Activated CD4-positive, alpha-beta memory T cell treated with anti-CD3 and anti-CD28 coated beads for 36 hours (primary cell): ENCODE measurements around the gene ACMSD. TPM values are rescaled to one million over a fixed set of nuclear protein-coding genes. Genes with fewer than 3 reads are reported as not detected.

ENCODE experiments used
- CTCF ChIA-PET: fragments of 350-600 bp; sonication (Branson Sonifier 250); formaldehyde crosslinking; loops from one replicate; lab custom pipeline; 2021; ENCODE audit warnings: antibody characterized with exemption, inconsistent platforms; lab: Charles Lee
- POLR2A ChIA-PET: fragments of 350-600 bp; sonication (Branson Sonifier 250); formaldehyde crosslinking; loops from one replicate; lab custom pipeline; 2021; ENCODE audit warnings: antibody characterized with exemption; lab: Charles Lee
- DNase-seq: peaks from one replicate; pipeline ENCODE4 v3.0.0-alpha.2; 2020
- H3K27ac Mint-ChIP-seq: one replicate; pipeline ENCODE4 v1.8.0; 2021; ENCODE audit warnings: mixed read lengths
- H3K27me3 Mint-ChIP-seq: one replicate; pipeline ENCODE4 v1.8.0; 2021; ENCODE audit warnings: mixed read lengths
- H3K36me3 Mint-ChIP-seq: one replicate; pipeline ENCODE4 v1.8.0; 2021; ENCODE audit warnings: mixed read lengths
- H3K4me1 Mint-ChIP-seq: one replicate; pipeline ENCODE4 v1.8.0; 2021; ENCODE audit warnings: low read depth, mixed read lengths
- H3K4me3 Mint-ChIP-seq: one replicate; pipeline ENCODE4 v1.8.0; 2021; ENCODE audit warnings: mild to moderate bottlenecking, mixed read lengths
- H3K9me3 Mint-ChIP-seq: one replicate; pipeline ENCODE4 v1.8.0; 2021; ENCODE audit warnings: mixed read lengths
- intact Hi-C: fragments of 100-400 bp; cut with micrococcal nuclease; formaldehyde crosslinking; loops from one replicate; pipeline ENCODE4 v1.15.1; 2023
- microRNA-seq: library from miRNA; unstranded; fragments of <30 nt; microRNA quantifications from one replicate; pipeline ENCODE4 v1.2.0, GENCODE V29; 2022; ENCODE audit warnings: borderline number of aligned reads, borderline microRNAs expressed, borderline replicate concordance
- total RNA-seq, 2 experiments: library from RNA; stranded (reverse); gene quantifications; one replicate each; pipeline ENCODE4 v1.2.3, GENCODE V29; 2021

Gene ACMSD
- total RNA-seq, 2 experiments from 2014 or later: not detected

GRCh38 chr2:134933732-134934131 lies 95.3 kb downstream of the ACMSD start:
- CTCF ChIA-PET: no interaction called here
- H3K9me3 Mint-ChIP-seq: no peaks in the 10 kb centered on the region
- POLR2A ChIA-PET: no interaction called here
- no peak overlapping the region for H3K4me3 Mint-ChIP-seq
- intact Hi-C loops: no loop called here
- H3K36me3 Mint-ChIP-seq: peaks cover 16% of the 10 kb centered on the region
- no peak for DNase-seq
- peaks cover 51% of the 10 kb centered on the region for H3K4me1 Mint-ChIP-seq
- H3K27ac Mint-ChIP-seq: no peak overlapping the region
- no peaks in the 10 kb centered on the region for H3K27me3 Mint-ChIP-seq

- Mint-ChIP-seq H3K4me1 (peaks cover 51% of the 10 kb centered on the region), H3K27ac (no peak overlapping the region)
- intact Hi-C loops: no loop called here
Measured at GRCh38 chr2:134934150-134934549, 95.7 kb downstream of the ACMSD start.

GRCh38 chr2:134934641-134935040 lies 96.2 kb downstream of the ACMSD start:
- peaks cover 17% of the 10 kb centered on the region for H3K36me3 Mint-ChIP-seq
- intact Hi-C loops: no loop called here

More at GRCh38 chr2:134934150-134934549, 95.7 kb downstream of the ACMSD start:
- no peaks in the 10 kb centered on the region for H3K9me3 Mint-ChIP-seq
- DNase-seq: no peak
- H3K27me3 Mint-ChIP-seq: no peaks in the 10 kb centered on the region
- H3K4me3 Mint-ChIP-seq: no peak overlapping the region
- ChIA-PET POLR2A (no interaction called here), CTCF (no interaction called here)
- peaks cover 16% of the 10 kb centered on the region for H3K36me3 Mint-ChIP-seq

GRCh38 chr2:134936691-134937090 lies 98.3 kb downstream of the ACMSD start:
- H3K27me3 Mint-ChIP-seq: no peaks in the 10 kb centered on the region
- no peak overlapping the region for H3K4me3 Mint-ChIP-seq
- ChIA-PET CTCF (no interaction called here), POLR2A (no interaction called here)
- intact Hi-C loops: no loop called here
- H3K4me1 Mint-ChIP-seq: peaks cover 39% of the 10 kb centered on the region
- peaks cover 24% of the 10 kb centered on the region for H3K36me3 Mint-ChIP-seq
- DNase-seq: no peak
- no peaks in the 10 kb centered on the region for H3K9me3 Mint-ChIP-seq
- H3K27ac Mint-ChIP-seq: no peak overlapping the region

More at GRCh38 chr2:134934641-134935040, 96.2 kb downstream of the ACMSD start:
- ChIA-PET CTCF (no interaction called here), POLR2A (no interaction called here)
- Mint-ChIP-seq H3K4me1 (peaks cover 50% of the 10 kb centered on the region), H3K27me3 (no peaks in the 10 kb centered on the region), H3K4me3 (no peak overlapping the region), H3K27ac (no peak overlapping the region), H3K9me3 (no peaks in the 10 kb centered on the region)
- DNase-seq: no peak

- Mint-ChIP-seq H3K9me3 (no peaks in the 10 kb centered on the region), H3K27ac (no peak overlapping the region), H3K36me3 (peaks cover 35% of the 10 kb centered on the region), H3K27me3 (no peaks in the 10 kb centered on the region), H3K4me3 (no peak overlapping the region), H3K4me1 (peaks cover 14% of the 10 kb centered on the region)
- POLR2A ChIA-PET: no interaction called here
- CTCF ChIA-PET: no interaction called here
- intact Hi-C loops: no loop called here
- no peak for DNase-seq
Measured at GRCh38 chr2:134943540-134943939, 105.1 kb downstream of the ACMSD start.

GRCh38 chr2:134944975-134945374 lies 106.6 kb downstream of the ACMSD start:
- Mint-ChIP-seq H3K4me3 (no peak overlapping the region), H3K9me3 (no peaks in the 10 kb centered on the region), H3K4me1 (peaks cover 13% of the 10 kb centered on the region), H3K27ac (no peak overlapping the region), H3K27me3 (no peaks in the 10 kb centered on the region), H3K36me3 (peaks cover 32% of the 10 kb centered on the region)
- ChIA-PET CTCF (no interaction called here), POLR2A (no interaction called here)
- intact Hi-C loops: no loop called here
- no peak for DNase-seq

GRCh38 chr2:134946073-134946472 lies 107.7 kb downstream of the ACMSD start:
- H3K27me3 Mint-ChIP-seq: no peaks in the 10 kb centered on the region
- no peaks in the 10 kb centered on the region for H3K9me3 Mint-ChIP-seq
- POLR2A ChIA-PET: no interaction called here
- peaks cover 32% of the 10 kb centered on the region for H3K36me3 Mint-ChIP-seq
- H3K4me1 Mint-ChIP-seq: peaks cover 17% of the 10 kb centered on the region
- intact Hi-C loops: no loop called here
- DNase-seq: no peak
- H3K4me3 Mint-ChIP-seq: no peak overlapping the region
- no peak overlapping the region for H3K27ac Mint-ChIP-seq
- CTCF ChIA-PET: no interaction called here

GRCh38 chr2:134949981-134950708 lies 111.7 kb downstream of the ACMSD start:
- H3K36me3 Mint-ChIP-seq: peaks cover 47% of the 10 kb centered on the region
- intact Hi-C loops: no loop called here
- no peaks in the 10 kb centered on the region for H3K9me3 Mint-ChIP-seq
- CTCF ChIA-PET: interaction anchor here (0.6 to 1.0 kb wide), 3 partner anchors 24 to 390 kb away, joined by 3 to 4 read pairs (median 3); no protein-coding TSS in a partner anchor
- no peak for DNase-seq
- no peaks in the 10 kb centered on the region for H3K27me3 Mint-ChIP-seq
- peak overlapping the region; percentile 42 for H3K27ac Mint-ChIP-seq
- H3K4me1 Mint-ChIP-seq: peaks cover 15% of the 10 kb centered on the region
- POLR2A ChIA-PET: interaction anchor here (0.6 kb wide), 1 partner anchor 799 kb away, joined by 4 read pairs; no protein-coding TSS in a partner anchor
- H3K4me3 Mint-ChIP-seq: no peak overlapping the region

- Mint-ChIP-seq H3K4me1 (peaks cover 15% of the 10 kb centered on the region), H3K9me3 (no peaks in the 10 kb centered on the region), H3K36me3 (peaks cover 45% of the 10 kb centered on the region), H3K27ac (no peak overlapping the region), H3K27me3 (no peaks in the 10 kb centered on the region), H3K4me3 (no peak overlapping the region)
- intact Hi-C loops: no loop called here
- CTCF ChIA-PET: interaction anchor here (0.6 to 1.0 kb wide), 3 partner anchors 25 to 391 kb away, joined by 3 to 4 read pairs (median 3); no protein-coding TSS in a partner anchor
- POLR2A ChIA-PET: interaction anchor here (0.6 kb wide), 1 partner anchor 798 kb away, joined by 4 read pairs; no protein-coding TSS in a partner anchor
- DNase-seq: no peak
Measured at GRCh38 chr2:134950886-134951285, 112.5 kb downstream of the ACMSD start.

Small RNA genes within 50 kb of the gene (microRNA-seq; reads per million reads assigned to microRNA genes)
- gene MIR5590: not detected

Other genes with a start within 250 kb of the ACMSD start
- under 1 TPM in 1 of 2 experiments, not detected in 1; 0.12 TPM for gene TMEM163, start 119.6 kb upstream of the ACMSD start, total RNA-seq
- gene CCNT2, start 80.2 kb downstream of the ACMSD start, total RNA-seq: 10 to 100 TPM; 25.1 to 25.7 TPM
- not detected for gene MAP3K19, start 208.8 kb downstream of the ACMSD start, total RNA-seq
- 10 to 100 TPM; 29.6 to 30.7 TPM for gene RAB3GAP1, start 213.7 kb downstream of the ACMSD start, total RNA-seq